Neural cell (in vitro differentiated cells): ENCODE data around the gene ARID1B.

Experiments
- CTCF ChIP-seq: fragments of 450-650 bp; IDR thresholded peaks from 2 replicates; pipeline ENCODE4 v1.5.1; 2014; ENCODE audit warnings: antibody characterized with exemption, mild to moderate bottlenecking, moderate library complexity; ENCODE audit not compliant: poor library complexity, severe bottlenecking
- EP300 ChIP-seq: fragments of 450-650 bp; conservative IDR thresholded peaks from 2 replicates; pipeline ENCODE4 v1.6.1; 2014; ENCODE audit warnings: antibody characterized with exemption, mild to moderate bottlenecking, moderate library complexity; ENCODE audit not compliant: poor library complexity, severe bottlenecking
- EZH2 ChIP-seq: fragments of 200-600, 300-800 bp; shearing (Covaris generic), sonication (generic); IDR thresholded peaks from 2 replicates; pipeline ENCODE4 v1.6.1; 2014; ENCODE audit warnings: antibody characterized with exemption, low read length, borderline replicate concordance, mild to moderate bottlenecking; ENCODE audit not compliant: insufficient read depth, poor library complexity, severe bottlenecking
- POLR2AphosphoS5 ChIP-seq: IDR thresholded peaks from 2 replicates; pipeline ENCODE4 v1.6.1; 2012

- no peak for TF ChIP-seq CTCF
- TF ChIP-seq EZH2: no peak
- no peak for TF ChIP-seq POLR2AphosphoS5
- TF ChIP-seq EP300: no peak
Measured at GRCh38 chr6:156727715-156728385, 49.3 kb upstream of the ARID1B start.
